Erythroblast (primary cell): ENCODE data around the gene FDX1.

Source experiments
- DNase-seq, 2 experiments: peaks; one replicate each; lab custom pipeline; 2025; lab: John Stamatoyannopoulos, UW
- GATA1 ChIP-seq: IDR thresholded peaks from 2 replicates; pipeline ENCODE4 v1.6.1; 2011; ENCODE audit warnings: low read depth, mild to moderate bottlenecking, control low read depth, low read length, moderate library complexity
- POLR2A ChIP-seq: IDR thresholded peaks from 2 replicates; pipeline ENCODE4 v1.6.1; 2011; ENCODE audit warnings: mild to moderate bottlenecking, low read length

FDX1 gene

DNA sequence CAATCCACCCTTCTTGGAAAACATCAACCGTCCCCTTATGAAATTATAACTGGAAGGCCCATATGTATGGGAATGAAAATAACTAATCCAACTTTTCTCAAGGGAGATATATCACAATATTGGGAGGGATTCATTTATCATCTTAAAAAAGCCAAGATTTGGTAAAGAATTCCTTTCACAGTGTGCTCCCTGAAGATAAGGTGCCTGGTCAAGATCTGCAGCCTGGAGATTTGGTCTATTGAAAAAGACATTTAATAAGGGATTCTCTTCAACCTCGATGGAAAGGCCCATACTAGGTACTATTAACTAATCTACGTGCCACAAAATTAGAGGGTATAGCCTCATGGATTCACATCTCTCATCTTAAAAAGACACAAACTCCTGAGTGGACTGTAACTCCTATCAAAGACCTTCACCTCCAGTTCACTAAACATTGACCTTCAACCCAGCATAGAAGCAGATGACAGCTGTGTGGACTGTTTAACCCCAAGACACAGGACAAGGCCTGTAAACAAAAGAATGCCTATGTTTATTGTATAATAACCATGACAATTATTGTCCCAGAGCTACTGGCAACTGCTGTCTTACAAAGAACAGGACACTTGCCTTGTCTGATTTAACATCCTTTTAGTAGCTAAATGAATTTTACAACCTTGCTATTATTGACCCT is 4.8 kb upstream of the FDX1 start:
- no peak for DNase-seq

DNA sequence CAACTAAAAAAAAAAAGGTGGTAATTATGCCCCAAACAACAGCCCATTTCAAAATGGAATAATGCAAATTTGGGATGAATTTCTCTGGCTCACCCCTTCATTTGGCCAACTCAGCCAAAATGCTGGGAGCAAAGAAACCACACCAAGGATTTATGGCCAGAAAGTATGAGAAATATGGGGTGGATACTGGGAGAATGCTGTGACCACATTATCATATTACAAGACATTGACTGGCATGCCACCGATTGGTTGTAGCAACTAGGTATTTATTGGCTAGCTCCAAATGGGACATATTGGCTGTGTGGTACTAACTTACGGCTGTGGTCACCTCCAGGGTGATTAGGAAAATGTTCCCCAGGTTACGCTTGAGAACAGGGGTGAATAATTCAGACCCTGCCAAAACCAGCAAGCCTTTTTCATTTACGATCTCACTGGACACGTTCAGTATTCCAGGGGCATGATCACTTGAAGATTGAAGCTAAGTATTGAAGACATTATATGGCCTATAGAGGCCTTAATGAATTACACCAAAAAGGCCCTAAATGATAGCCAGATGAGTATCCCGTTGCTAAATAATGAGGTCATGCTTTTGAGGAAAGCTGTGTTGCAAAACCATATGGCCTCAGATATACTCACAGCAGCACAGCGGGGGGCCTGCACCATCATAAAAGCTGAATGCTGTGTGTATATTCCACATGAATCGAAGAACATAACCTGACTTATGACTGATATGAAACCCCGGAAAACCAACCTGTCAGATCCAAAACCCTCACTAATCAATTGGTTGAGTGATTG is 3.8 kb upstream of the FDX1 start:
- no peak for DNase-seq
- no peak for TF ChIP-seq POLR2A
- TF ChIP-seq GATA1, result no peak

More for the DNA sequence above, 4.8 kb upstream of the FDX1 start:
- TF ChIP-seq GATA1 (no peak), POLR2A (no peak)

GRCh38 chr11:110428040-110428439 is 1.7 kb upstream of the FDX1 start:
- TF ChIP-seq GATA1 (no peak), POLR2A (no peak)
- DNase-seq, result no peak

DNA sequence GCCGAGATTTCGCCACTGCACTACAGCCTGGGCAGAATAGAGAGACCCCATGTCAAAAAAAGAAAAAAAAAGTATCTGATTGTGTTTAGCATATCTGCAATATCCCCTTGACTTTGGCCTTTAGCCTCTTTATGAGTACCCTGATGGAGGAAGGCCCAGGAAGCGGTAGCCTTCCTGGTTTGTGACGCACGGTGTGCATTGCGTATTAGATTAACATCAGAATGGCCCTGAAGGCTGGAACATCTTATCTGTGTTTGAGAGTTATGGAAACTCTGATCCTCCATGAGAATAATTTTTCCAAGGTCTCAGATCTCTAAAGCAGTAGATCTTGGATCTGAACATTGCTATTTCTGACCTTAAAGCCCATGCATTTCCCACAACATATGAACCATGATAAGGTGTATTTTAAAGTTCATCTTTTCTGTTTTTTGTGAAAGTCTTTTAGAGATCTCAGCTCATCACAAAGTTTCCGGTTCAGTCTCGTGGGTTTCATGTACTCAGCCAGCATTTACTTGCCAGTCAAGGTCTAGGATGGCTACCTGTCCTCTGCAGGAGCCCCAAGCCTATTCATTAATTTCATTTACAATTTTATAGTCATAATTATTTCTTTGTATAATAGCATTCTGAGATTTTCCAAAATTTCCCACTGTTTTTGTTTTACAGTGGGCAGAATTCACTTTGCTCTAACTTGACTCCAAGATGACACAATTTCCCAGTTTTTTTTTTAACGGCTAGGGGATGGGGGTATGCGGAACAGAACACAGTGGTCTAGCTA is 605 bp upstream of the FDX1 start:
- no peak for DNase-seq
- TF ChIP-seq GATA1 (no peak), POLR2A (no peak)

DNA sequence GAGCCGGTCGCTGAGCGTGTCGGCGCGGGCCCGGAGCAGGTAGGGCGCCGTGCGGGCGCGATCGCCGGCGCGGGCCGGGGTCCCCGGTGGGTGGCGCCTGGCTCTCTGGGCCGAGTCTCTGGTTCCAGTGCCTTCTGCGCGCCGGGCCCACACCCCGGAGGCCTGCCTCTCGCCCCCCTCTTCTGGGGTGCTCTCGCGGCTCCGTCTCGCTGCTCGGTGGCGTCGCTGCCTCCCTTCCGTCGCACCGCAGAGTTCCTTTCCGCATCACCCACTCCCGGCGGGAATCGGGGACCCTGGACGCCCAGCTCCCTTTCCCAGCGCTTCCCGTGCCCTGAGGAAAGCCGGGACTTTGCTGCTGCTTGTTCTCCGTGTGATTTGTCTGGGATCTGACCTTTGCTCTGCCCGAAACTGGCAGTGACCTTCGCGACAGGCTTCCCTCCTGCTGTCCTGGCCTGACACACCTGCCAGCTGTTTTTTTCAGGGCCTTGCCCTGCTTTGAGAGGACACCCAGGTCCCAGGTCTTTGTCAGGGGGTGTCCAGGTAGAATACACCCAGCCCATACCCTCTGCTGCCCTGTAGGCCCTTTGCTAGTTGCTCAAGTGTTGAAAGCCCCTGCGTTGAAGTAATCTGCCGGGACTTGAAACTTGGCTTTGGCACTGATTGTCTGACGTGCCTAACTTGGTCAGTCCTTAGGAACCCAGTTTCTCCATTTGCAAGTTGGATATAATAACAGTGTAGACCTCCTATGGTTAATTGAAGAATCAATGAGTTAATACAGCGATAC is 711 bp downstream of the FDX1 start:
- peak; percentile 40 to 57 for DNase-seq

GRCh38 chr11:110431051-110431672 is 1.4 kb downstream of the FDX1 start:
- no peak for TF ChIP-seq GATA1
- no peak for TF ChIP-seq POLR2A
- DNase-seq, result no peak

More for the DNA sequence above, 711 bp downstream of the FDX1 start:
- no peak for TF ChIP-seq POLR2A
- TF ChIP-seq GATA1, result no peak

- no peak for TF ChIP-seq POLR2A
- TF ChIP-seq GATA1, result no peak
- DNase-seq, result no peak
These were observed 1.9 kb downstream of the FDX1 start for GRCh38 chr11:110431674-110432073.

- DNase-seq, result no peak
These were observed 3.1 kb downstream of the FDX1 start for GRCh38 chr11:110432713-110433392.

GRCh38 chr11:110433393-110434333 is 3.9 kb downstream of the FDX1 start:
- peak; percentile 17 to 48 for DNase-seq
- TF ChIP-seq POLR2A (no peak), GATA1 (no peak)

More at GRCh38 chr11:110432713-110433392, 3.1 kb downstream of the FDX1 start:
- TF ChIP-seq POLR2A (no peak), GATA1 (no peak)

DNA sequence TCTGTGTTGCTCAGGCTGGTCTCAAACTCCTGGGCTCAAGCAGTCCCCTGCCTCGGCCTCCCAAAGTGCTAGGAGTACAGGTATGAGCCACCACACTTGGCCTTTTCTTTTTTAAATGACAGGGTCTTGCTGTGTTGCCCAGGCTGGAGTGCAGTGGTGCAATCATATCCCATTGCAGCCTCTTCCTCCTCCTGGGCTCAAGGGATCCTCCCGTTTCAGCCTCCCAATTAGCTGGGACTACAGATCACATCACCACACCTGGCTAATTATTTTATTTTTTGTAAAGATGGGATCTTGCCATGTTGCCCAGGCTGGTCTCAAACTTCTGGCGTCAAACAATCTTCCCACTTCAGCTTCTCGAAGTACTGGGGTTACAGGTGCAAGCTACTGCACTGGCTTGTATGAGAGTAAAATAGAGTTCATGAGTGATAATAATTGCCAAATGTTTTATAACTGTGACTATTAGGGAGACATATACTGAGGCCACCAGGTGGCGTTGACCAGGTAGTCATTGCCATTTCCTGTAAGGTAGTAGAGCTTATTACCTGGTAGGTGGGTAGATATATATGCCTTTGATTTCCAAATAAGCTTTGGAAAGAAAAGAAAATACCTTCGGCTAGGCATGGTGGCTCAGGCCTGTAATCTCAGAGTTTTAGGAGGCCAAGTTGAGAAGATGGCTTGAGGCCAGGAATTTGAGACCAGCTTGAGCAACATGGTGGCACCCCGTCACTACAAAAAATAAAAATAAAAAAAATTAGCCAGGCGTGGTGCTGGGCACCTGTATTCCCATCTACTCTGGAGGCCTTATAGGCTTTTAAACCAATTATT is 5.4 kb downstream of the FDX1 start:
- TF ChIP-seq POLR2A (no peak), GATA1 (no peak)
- peak in 1 of 2 experiments; percentile 27 for DNase-seq
